SK-N-SH treated with all-trans-retinoic acid at 6 μM for 48 hours (cell line): ENCODE data around the gene STK39.

ENCODE experiments used
- ATAC-seq: fragments of 200-7000 bp; cut with Tn5 transposase; 3 replicates; pipeline ENCODE4 v1.9.1; 2020; ENCODE audit warnings: mild to moderate bottlenecking, moderate library complexity
- ARNTL ChIP-seq: fragments of 450-650 bp; formaldehyde crosslinking; IDR thresholded peaks from 2 replicates; pipeline ENCODE4 v1.5.0; 2020; ENCODE audit warnings: low read depth, mild to moderate bottlenecking, moderate library complexity, borderline replicate concordance
- BACH2 ChIP-seq: fragments of 250-450 bp; sonication (Bioruptor Pico); IDR thresholded peaks from 2 replicates; pipeline ENCODE4 v1.9.0; 2021; ENCODE audit warnings: mild to moderate bottlenecking, borderline replicate concordance
- CSDC2 ChIP-seq: fragments of 250-450 bp; sonication (Bioruptor Pico); IDR thresholded peaks from 2 replicates; pipeline ENCODE4 v1.5.0; 2020; ENCODE audit warnings: mild to moderate bottlenecking, moderate library complexity
- ESRRG ChIP-seq: fragments of 250-450 bp; sonication (Bioruptor Pico); IDR thresholded peaks from 2 replicates; pipeline ENCODE4 v1.6.1; 2021; ENCODE audit warnings: mild to moderate bottlenecking
- OSR1 ChIP-seq: fragments of 250-450 bp; sonication (Bioruptor Pico); IDR thresholded peaks from 2 replicates; pipeline ENCODE4 v1.8.0; 2022; ENCODE audit warnings: moderate library complexity, mild to moderate bottlenecking, inconsistent platforms
- POU6F1 ChIP-seq: fragments of 250-450 bp; sonication (Bioruptor Pico); IDR thresholded peaks from 2 replicates; pipeline ENCODE4 v1.8.0; 2021; ENCODE audit warnings: low read depth, mild to moderate bottlenecking, moderate library complexity, borderline replicate concordance
- SNAI2 ChIP-seq: fragments of 250-450 bp; sonication (Bioruptor Pico); IDR thresholded peaks from 2 replicates; pipeline ENCODE4 v1.5.0; 2020; ENCODE audit warnings: mild to moderate bottlenecking, moderate library complexity
- TCF4 ChIP-seq: fragments of 250-450 bp; sonication (Bioruptor Pico); IDR thresholded peaks from 2 replicates; pipeline ENCODE4 v1.8.0; 2021; ENCODE audit warnings: mild to moderate bottlenecking, moderate library complexity, borderline replicate concordance
- TOX ChIP-seq: fragments of 250-450 bp; sonication (Bioruptor Pico); IDR thresholded peaks from 2 replicates; pipeline ENCODE4 v1.8.0; 2021; ENCODE audit warnings: mild to moderate bottlenecking, moderate library complexity, borderline replicate concordance
- ZC3H10 ChIP-seq: fragments of 250-450 bp; sonication (Bioruptor Pico); IDR thresholded peaks from 2 replicates; pipeline ENCODE4 v1.5.1; 2021; ENCODE audit warnings: mild to moderate bottlenecking, moderate library complexity
- ZFP30 ChIP-seq: fragments of 450-650 bp; formaldehyde crosslinking; IDR thresholded peaks from 2 replicates; pipeline ENCODE4 v1.5.0; 2022; ENCODE audit warnings: mild to moderate bottlenecking, moderate library complexity
- ZNF565 ChIP-seq: fragments of 450-650 bp; formaldehyde crosslinking; conservative IDR thresholded peaks from 2 replicates; pipeline ENCODE4 v1.5.0; 2020; ENCODE audit warnings: low read depth, mild to moderate bottlenecking, moderate library complexity
- ZNF70 ChIP-seq: fragments of 450-650 bp; formaldehyde crosslinking; IDR thresholded peaks from 2 replicates; pipeline ENCODE4 v1.5.0; 2020; ENCODE audit warnings: mild to moderate bottlenecking, moderate library complexity
- ZNF8 ChIP-seq: fragments of 450-650 bp; formaldehyde crosslinking; IDR thresholded peaks from 2 replicates; pipeline ENCODE4 v1.5.0; 2020; ENCODE audit warnings: mild to moderate bottlenecking, moderate library complexity
- TF ChIP-seq, protein P1 (sequence below): fragments of 250-450 bp; sonication (Bioruptor Pico); IDR thresholded peaks from 2 replicates; pipeline ENCODE4 v1.5.1; 2020; ENCODE audit warnings: low read depth, mild to moderate bottlenecking, moderate library complexity
- TF ChIP-seq, protein P2 (sequence below): fragments of 250-450 bp; sonication (Bioruptor Pico); IDR thresholded peaks from 2 replicates; pipeline ENCODE4 v1.8.0; 2020; ENCODE audit warnings: mild to moderate bottlenecking, moderate library complexity, borderline replicate concordance
- TF ChIP-seq, protein P3 (sequence below): fragments of 250-450 bp; sonication (Bioruptor Pico); IDR thresholded peaks from 2 replicates; pipeline ENCODE4 v1.5.1; 2021; ENCODE audit warnings: mild to moderate bottlenecking, moderate library complexity
- TF ChIP-seq, protein P4 (sequence below): fragments of 250-450 bp; sonication (Bioruptor Pico); IDR thresholded peaks from 2 replicates; pipeline ENCODE4 v1.5.0; 2020; ENCODE audit warnings: mild to moderate bottlenecking, moderate library complexity

Gene STK39

GRCh38 chr2:167916756-167917155 lies 330.6 kb downstream of the STK39 start:
- ATAC-seq, result no peak
- TF ChIP-seq ZNF70 (CRISPR knock-in tag), result no peak
- no peak for TF ChIP-seq ARNTL (CRISPR knock-in tag)
- no peak for TF ChIP-seq ESRRG
- no peak for TF ChIP-seq SNAI2 (CRISPR knock-in tag)
- TF ChIP-seq TCF4 (CRISPR knock-in tag), result no peak
- TF ChIP-seq, protein P1, sequence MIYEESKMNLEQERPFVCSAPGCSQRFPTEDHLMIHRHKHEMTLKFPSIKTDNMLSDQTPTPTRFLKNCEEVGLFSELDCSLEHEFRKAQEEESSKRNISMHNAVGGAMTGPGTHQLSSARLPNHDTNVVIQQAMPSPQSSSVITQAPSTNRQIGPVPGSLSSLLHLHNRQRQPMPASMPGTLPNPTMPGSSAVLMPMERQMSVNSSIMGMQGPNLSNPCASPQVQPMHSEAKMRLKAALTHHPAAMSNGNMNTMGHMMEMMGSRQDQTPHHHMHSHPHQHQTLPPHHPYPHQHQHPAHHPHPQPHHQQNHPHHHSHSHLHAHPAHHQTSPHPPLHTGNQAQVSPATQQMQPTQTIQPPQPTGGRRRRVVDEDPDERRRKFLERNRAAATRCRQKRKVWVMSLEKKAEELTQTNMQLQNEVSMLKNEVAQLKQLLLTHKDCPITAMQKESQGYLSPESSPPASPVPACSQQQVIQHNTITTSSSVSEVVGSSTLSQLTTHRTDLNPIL (CRISPR knock-in tag), result no peak
- TF ChIP-seq, protein P2, sequence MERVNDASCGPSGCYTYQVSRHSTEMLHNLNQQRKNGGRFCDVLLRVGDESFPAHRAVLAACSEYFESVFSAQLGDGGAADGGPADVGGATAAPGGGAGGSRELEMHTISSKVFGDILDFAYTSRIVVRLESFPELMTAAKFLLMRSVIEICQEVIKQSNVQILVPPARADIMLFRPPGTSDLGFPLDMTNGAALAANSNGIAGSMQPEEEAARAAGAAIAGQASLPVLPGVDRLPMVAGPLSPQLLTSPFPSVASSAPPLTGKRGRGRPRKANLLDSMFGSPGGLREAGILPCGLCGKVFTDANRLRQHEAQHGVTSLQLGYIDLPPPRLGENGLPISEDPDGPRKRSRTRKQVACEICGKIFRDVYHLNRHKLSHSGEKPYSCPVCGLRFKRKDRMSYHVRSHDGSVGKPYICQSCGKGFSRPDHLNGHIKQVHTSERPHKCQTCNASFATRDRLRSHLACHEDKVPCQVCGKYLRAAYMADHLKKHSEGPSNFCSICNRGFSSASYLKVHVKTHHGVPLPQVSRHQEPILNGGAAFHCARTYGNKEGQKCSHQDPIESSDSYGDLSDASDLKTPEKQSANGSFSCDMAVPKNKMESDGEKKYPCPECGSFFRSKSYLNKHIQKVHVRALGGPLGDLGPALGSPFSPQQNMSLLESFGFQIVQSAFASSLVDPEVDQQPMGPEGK (CRISPR knock-in tag), result no peak
- no peak for TF ChIP-seq ZFP30 (CRISPR knock-in tag)
- no peak for TF ChIP-seq OSR1 (CRISPR knock-in tag)
- no peak for TF ChIP-seq POU6F1 (CRISPR knock-in tag)

GRCh38 chr2:167914969-167915368 lies 332.4 kb downstream of the STK39 start:
- TF ChIP-seq BACH2 (CRISPR knock-in tag) (no peak), SNAI2 (CRISPR knock-in tag) (no peak), ZFP30 (CRISPR knock-in tag) (no peak), ZNF565 (CRISPR knock-in tag) (no peak), POU6F1 (CRISPR knock-in tag) (no peak)
- TF ChIP-seq, protein P3, sequence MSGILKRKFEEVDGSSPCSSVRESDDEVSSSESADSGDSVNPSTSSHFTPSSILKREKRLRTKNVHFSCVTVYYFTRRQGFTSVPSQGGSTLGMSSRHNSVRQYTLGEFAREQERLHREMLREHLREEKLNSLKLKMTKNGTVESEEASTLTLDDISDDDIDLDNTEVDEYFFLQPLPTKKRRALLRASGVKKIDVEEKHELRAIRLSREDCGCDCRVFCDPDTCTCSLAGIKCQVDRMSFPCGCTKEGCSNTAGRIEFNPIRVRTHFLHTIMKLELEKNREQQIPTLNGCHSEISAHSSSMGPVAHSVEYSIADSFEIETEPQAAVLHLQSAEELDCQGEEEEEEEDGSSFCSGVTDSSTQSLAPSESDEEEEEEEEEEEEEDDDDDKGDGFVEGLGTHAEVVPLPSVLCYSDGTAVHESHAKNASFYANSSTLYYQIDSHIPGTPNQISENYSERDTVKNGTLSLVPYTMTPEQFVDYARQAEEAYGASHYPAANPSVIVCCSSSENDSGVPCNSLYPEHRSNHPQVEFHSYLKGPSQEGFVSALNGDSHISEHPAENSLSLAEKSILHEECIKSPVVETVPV, result no peak
- ATAC-seq, result no peak

GRCh38 chr2:167908786-167909185 lies 338.6 kb downstream of the STK39 start:
- TF ChIP-seq TCF4 (CRISPR knock-in tag) (no peak), OSR1 (CRISPR knock-in tag) (no peak), TOX (no peak), ZC3H10 (CRISPR knock-in tag) (no peak)
- TF ChIP-seq, protein P3, result no peak
- no peak for ATAC-seq

- no peak for ATAC-seq
- no peak for TF ChIP-seq POU6F1 (CRISPR knock-in tag)
- TF ChIP-seq BACH2 (CRISPR knock-in tag), result no peak
- TF ChIP-seq ZNF8 (CRISPR knock-in tag), result no peak
- no peak for TF ChIP-seq ZC3H10 (CRISPR knock-in tag)
- no peak for TF ChIP-seq ZNF565 (CRISPR knock-in tag)
- no peak for TF ChIP-seq ZNF70 (CRISPR knock-in tag)
- no peak for TF ChIP-seq ZFP30 (CRISPR knock-in tag)
- TF ChIP-seq, protein P4, sequence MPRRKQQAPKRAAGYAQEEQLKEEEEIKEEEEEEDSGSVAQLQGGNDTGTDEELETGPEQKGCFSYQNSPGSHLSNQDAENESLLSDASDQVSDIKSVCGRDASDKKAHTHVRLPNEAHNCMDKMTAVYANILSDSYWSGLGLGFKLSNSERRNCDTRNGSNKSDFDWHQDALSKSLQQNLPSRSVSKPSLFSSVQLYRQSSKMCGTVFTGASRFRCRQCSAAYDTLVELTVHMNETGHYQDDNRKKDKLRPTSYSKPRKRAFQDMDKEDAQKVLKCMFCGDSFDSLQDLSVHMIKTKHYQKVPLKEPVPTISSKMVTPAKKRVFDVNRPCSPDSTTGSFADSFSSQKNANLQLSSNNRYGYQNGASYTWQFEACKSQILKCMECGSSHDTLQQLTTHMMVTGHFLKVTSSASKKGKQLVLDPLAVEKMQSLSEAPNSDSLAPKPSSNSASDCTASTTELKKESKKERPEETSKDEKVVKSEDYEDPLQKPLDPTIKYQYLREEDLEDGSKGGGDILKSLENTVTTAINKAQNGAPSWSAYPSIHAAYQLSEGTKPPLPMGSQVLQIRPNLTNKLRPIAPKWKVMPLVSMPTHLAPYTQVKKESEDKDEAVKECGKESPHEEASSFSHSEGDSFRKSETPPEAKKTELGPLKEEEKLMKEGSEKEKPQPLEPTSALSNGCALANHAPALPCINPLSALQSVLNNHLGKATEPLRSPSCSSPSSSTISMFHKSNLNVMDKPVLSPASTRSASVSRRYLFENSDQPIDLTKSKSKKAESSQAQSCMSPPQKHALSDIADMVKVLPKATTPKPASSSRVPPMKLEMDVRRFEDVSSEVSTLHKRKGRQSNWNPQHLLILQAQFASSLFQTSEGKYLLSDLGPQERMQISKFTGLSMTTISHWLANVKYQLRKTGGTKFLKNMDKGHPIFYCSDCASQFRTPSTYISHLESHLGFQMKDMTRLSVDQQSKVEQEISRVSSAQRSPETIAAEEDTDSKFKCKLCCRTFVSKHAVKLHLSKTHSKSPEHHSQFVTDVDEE (CRISPR knock-in tag), result no peak
- TF ChIP-seq CSDC2 (CRISPR knock-in tag), result no peak
- TF ChIP-seq ESRRG, result no peak
- no peak for TF ChIP-seq TCF4 (CRISPR knock-in tag)
- TF ChIP-seq, protein P1 (CRISPR knock-in tag), result no peak
- no peak for TF ChIP-seq OSR1 (CRISPR knock-in tag)
These were observed 341.7 kb downstream of the STK39 start for GRCh38 chr2:167905668-167906067.
